T-helper 1 cell treated with Interleukin-12 subunit alpha and Interleukin-12 subunit beta and Interleukin-4 antibody, amounts not matched to agents 30 ng/mL and 1 ng/mL, for 36 hours (primary cell): ENCODE results near the gene RAB33A. TPM values are rescaled to one million over a fixed set of nuclear protein-coding genes. Genes with fewer than 3 reads are reported as not detected.
"Not testable (repeated sequence)": the region's sequence is repeated elsewhere in the genome, so short reads cannot be mapped to it uniquely, and the experiment has no call there.

Experiments
- intact Hi-C: fragments of 100-400 bp; cut with micrococcal nuclease; formaldehyde crosslinking; loops from one replicate; pipeline ENCODE4 v1.15.1; 2024
- total RNA-seq: library from RNA; stranded (reverse); gene quantifications from 2 replicates; pipeline ENCODE4 v1.2.3, GENCODE V29; 2022

The RAB33A gene
- total RNA-seq, 1 donor from 2014 or later = 26.4 TPM

- intact Hi-C loops = no loop called here
These were observed 44.6 kb downstream of the RAB33A start for GRCh38 chrX:130216320-130216719.

DNA sequence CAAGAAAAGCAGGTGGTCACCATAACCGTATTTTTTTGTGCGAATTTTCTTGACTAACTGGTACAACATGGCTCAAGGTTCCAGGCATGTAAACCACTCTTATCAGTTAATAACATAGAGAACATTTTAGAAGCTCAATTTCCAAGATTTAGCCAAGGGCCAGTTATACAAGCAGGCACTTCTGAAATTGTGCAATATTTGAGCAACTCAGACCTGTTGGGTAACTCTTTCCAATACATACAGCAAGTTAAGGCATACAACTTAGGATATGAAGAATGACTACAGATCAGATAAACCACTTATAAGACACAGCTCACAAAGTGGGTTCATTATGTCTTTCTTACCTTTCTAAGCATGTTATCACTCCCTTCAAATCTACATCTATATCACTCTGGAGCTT, 53.0 kb downstream of the RAB33A start:
- intact Hi-C loops = no loop called here

GRCh38 chrX:130228871-130229270, 57.1 kb downstream of the RAB33A start:
- intact Hi-C loops = no loop called here

DNA sequence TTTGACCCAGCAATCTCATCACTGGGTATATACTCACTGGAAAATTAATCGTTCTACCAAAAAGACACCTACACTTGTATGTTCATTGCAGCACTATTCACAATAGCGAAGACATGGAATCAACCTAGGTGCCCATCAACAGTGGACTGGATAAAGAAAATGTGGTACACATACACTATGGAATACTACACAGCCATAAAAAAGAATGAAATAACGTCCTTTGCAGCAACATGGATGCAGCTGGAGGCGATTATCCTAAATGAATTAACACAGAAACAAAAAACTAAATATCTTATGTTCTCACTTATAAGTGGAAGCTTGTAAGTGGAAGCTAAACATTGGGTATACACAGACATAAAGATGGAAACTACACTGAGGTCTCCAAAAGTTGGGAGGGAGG, 59.4 kb downstream of the RAB33A start:
- intact Hi-C loops = not testable (repeated sequence)

Other genes starting within 250 kb of the RAB33A start
- gene BCORL1, start 189.3 kb upstream of the RAB33A start, total RNA-seq = 6.1 and 6.9 TPM in 2 replicates
- gene ELF4, start 61.5 kb upstream of the RAB33A start, total RNA-seq = 38.8 and 39.3 TPM in 2 replicates
- 36.2 and 36.8 TPM in 2 replicates for gene AIFM1, start 6.1 kb upstream of the RAB33A start, total RNA-seq
- 5.0 and 5.8 TPM in 2 replicates for gene ZNF280C, start 96.9 kb downstream of the RAB33A start, total RNA-seq
- 11.0 and 12.2 TPM in 2 replicates for gene SLC25A14, start 168.0 kb downstream of the RAB33A start, total RNA-seq
- gene GPR119, start 213.7 kb downstream of the RAB33A start, total RNA-seq = not detected in 2 replicates
- gene RBMX2, start 230.0 kb downstream of the RAB33A start, total RNA-seq = 23.5 and 26.6 TPM in 2 replicates